GM23338 (cell line): ENCODE results near the gene RYR1. TPM values are rescaled to one million over a fixed set of nuclear protein-coding genes. Genes with fewer than 3 reads are reported as not detected.

ENCODE experiments used
- ATAC-seq: fragments of 200-7000 bp; cut with Tn5 transposase; 3 replicates; pipeline ENCODE4 v1.9.1; 2020
- DNase-seq: peaks from one replicate; pipeline ENCODE4 v3.0.0-alpha.2; 2015; ENCODE audit warnings: low spot score
- H2AFZ ChIP-seq: fragments of 200-600 bp; sonication (generic); 2 replicates; pipeline ENCODE4 v1.8.0; 2016; ENCODE audit warnings: antibody characterized with exemption, mild to moderate bottlenecking, moderate library complexity
- H3F3A ChIP-seq: fragments of 200-600 bp; sonication (generic); replicated peaks from 2 replicates; pipeline ENCODE4 v1.8.0; 2017; ENCODE audit warnings: antibody characterized with exemption, mixed run types, low read depth
- H3K27ac ChIP-seq: fragments of 200-600 bp; sonication (generic); 2 replicates; pipeline ENCODE4 v1.6.1; 2016; ENCODE audit warnings: low read depth
- H3K27me3 ChIP-seq: fragments of 200-600 bp; sonication (generic); 2 replicates; pipeline ENCODE4 v1.8.0; 2016; ENCODE audit warnings: mild to moderate bottlenecking, mixed run types, moderate library complexity; ENCODE audit not compliant: insufficient read depth
- H3K36me3 ChIP-seq: fragments of 200-600 bp; sonication (generic); 2 replicates; pipeline ENCODE4 v1.8.0; 2016; ENCODE audit warnings: mild to moderate bottlenecking; ENCODE audit not compliant: insufficient read depth
- H3K4me1 ChIP-seq: fragments of 200-600 bp; sonication (generic); 2 replicates; pipeline ENCODE4 v1.8.0; 2016; ENCODE audit warnings: mild to moderate bottlenecking, moderate library complexity; ENCODE audit not compliant: insufficient read depth
- H3K4me2 ChIP-seq: fragments of 200-600 bp; sonication (generic); 2 replicates; pipeline ENCODE4 v1.7.1; 2017; ENCODE audit warnings: mixed run types
- H3K4me3 ChIP-seq: fragments of 200-600 bp; sonication (generic); 2 replicates; pipeline ENCODE4 v1.6.1; 2016; ENCODE audit warnings: mixed run types
- H3K79me2 ChIP-seq: fragments of 200-600 bp; sonication (generic); replicated peaks from 2 replicates; pipeline ENCODE4 v1.8.0; 2017; ENCODE audit warnings: mild to moderate bottlenecking; ENCODE audit not compliant: insufficient read depth
- H3K9me2 ChIP-seq: fragments of 200-600 bp; sonication (generic); 2 replicates; pipeline ENCODE4 v1.8.0; 2017; ENCODE audit not compliant: insufficient read depth
- H4K20me1 ChIP-seq: fragments of 200-600 bp; sonication (generic); replicated peaks from 2 replicates; pipeline ENCODE4 v1.8.0; 2017; ENCODE audit warnings: mild to moderate bottlenecking; ENCODE audit not compliant: insufficient read depth
- H3K27ac Mint-ChIP-seq: 2 replicates; pipeline ENCODE4 v1.8.0; 2020; ENCODE audit warnings: inconsistent platforms, mild to moderate bottlenecking, moderate library complexity, mixed read lengths
- H3K27me3 Mint-ChIP-seq: 3 replicates; pipeline ENCODE4 v1.8.0; 2022; ENCODE audit warnings: low read depth, mild to moderate bottlenecking, moderate library complexity, mixed read lengths, inconsistent platforms; ENCODE audit not compliant: insufficient read depth, poor library complexity
- H3K36me3 Mint-ChIP-seq: 3 replicates; pipeline ENCODE4 v1.8.0; 2021; ENCODE audit warnings: low read depth, mild to moderate bottlenecking, inconsistent platforms, moderate library complexity, mixed read lengths
- H3K4me1 Mint-ChIP-seq: 3 replicates; pipeline ENCODE4 v1.8.0; 2020; ENCODE audit warnings: mild to moderate bottlenecking, inconsistent platforms, mixed read lengths
- H3K4me3 Mint-ChIP-seq: 3 replicates; pipeline ENCODE4 v1.8.0; 2021; ENCODE audit warnings: moderate library complexity, mild to moderate bottlenecking, inconsistent platforms, mixed read lengths
- H3K9me3 Mint-ChIP-seq: 3 replicates; pipeline ENCODE4 v1.8.0; 2020; ENCODE audit warnings: moderate library complexity, mild to moderate bottlenecking, inconsistent platforms, mixed read lengths
- ZNF114 ChIP-seq: fragments of 250-450 bp; sonication (Bioruptor Pico); IDR thresholded peaks from 2 replicates; pipeline ENCODE4 v1.5.0; 2020; ENCODE audit warnings: mild to moderate bottlenecking, moderate library complexity
- polyA plus RNA-seq: library from polyadenylated mRNA; unstranded; fragments of >200 nt; fragmentation: Nextera tagmentation; extraction: Ambion mirVana; gene quantifications from 2 replicates; pipeline ENCODE4 v1.2.1, GENCODE V29; 2016
- total RNA-seq: library from RNA; depleted of rRNA; stranded (reverse); fragments of >200 nt; shearing (Covaris generic); gene quantifications from 2 replicates; pipeline ENCODE4 v1.2.3, GENCODE V29; 2014
- TF ChIP-seq, protein P1 (sequence below): fragments of 250-450 bp; sonication (Bioruptor Pico); IDR thresholded peaks from 2 replicates; pipeline ENCODE4 v1.5.0; 2020; ENCODE audit warnings: mild to moderate bottlenecking, moderate library complexity
- TF ChIP-seq, protein P2 (sequence below), 2 experiments: fragments of 200-600 bp in 1 of 2; sonication (generic) in 1 of 2; conservative IDR thresholded peaks; 2 replicates each; pipeline versions ENCODE4 v1.5.1 to v1.6.1; 2016 to 2017; ENCODE audit warnings: antibody characterized with exemption in 2 of 2, low read depth in 2 of 2, mild to moderate bottlenecking in 2 of 2, moderate library complexity in 1 of 2

The RYR1 gene
- total and polyA plus RNA-seq, 2 experiments from 2014 or later: 4.0 to 26.7 TPM

GRCh38 chr19:38561053-38561606 lies 127.6 kb downstream of the RYR1 start (continued):
- TF ChIP-seq, protein P1, sequence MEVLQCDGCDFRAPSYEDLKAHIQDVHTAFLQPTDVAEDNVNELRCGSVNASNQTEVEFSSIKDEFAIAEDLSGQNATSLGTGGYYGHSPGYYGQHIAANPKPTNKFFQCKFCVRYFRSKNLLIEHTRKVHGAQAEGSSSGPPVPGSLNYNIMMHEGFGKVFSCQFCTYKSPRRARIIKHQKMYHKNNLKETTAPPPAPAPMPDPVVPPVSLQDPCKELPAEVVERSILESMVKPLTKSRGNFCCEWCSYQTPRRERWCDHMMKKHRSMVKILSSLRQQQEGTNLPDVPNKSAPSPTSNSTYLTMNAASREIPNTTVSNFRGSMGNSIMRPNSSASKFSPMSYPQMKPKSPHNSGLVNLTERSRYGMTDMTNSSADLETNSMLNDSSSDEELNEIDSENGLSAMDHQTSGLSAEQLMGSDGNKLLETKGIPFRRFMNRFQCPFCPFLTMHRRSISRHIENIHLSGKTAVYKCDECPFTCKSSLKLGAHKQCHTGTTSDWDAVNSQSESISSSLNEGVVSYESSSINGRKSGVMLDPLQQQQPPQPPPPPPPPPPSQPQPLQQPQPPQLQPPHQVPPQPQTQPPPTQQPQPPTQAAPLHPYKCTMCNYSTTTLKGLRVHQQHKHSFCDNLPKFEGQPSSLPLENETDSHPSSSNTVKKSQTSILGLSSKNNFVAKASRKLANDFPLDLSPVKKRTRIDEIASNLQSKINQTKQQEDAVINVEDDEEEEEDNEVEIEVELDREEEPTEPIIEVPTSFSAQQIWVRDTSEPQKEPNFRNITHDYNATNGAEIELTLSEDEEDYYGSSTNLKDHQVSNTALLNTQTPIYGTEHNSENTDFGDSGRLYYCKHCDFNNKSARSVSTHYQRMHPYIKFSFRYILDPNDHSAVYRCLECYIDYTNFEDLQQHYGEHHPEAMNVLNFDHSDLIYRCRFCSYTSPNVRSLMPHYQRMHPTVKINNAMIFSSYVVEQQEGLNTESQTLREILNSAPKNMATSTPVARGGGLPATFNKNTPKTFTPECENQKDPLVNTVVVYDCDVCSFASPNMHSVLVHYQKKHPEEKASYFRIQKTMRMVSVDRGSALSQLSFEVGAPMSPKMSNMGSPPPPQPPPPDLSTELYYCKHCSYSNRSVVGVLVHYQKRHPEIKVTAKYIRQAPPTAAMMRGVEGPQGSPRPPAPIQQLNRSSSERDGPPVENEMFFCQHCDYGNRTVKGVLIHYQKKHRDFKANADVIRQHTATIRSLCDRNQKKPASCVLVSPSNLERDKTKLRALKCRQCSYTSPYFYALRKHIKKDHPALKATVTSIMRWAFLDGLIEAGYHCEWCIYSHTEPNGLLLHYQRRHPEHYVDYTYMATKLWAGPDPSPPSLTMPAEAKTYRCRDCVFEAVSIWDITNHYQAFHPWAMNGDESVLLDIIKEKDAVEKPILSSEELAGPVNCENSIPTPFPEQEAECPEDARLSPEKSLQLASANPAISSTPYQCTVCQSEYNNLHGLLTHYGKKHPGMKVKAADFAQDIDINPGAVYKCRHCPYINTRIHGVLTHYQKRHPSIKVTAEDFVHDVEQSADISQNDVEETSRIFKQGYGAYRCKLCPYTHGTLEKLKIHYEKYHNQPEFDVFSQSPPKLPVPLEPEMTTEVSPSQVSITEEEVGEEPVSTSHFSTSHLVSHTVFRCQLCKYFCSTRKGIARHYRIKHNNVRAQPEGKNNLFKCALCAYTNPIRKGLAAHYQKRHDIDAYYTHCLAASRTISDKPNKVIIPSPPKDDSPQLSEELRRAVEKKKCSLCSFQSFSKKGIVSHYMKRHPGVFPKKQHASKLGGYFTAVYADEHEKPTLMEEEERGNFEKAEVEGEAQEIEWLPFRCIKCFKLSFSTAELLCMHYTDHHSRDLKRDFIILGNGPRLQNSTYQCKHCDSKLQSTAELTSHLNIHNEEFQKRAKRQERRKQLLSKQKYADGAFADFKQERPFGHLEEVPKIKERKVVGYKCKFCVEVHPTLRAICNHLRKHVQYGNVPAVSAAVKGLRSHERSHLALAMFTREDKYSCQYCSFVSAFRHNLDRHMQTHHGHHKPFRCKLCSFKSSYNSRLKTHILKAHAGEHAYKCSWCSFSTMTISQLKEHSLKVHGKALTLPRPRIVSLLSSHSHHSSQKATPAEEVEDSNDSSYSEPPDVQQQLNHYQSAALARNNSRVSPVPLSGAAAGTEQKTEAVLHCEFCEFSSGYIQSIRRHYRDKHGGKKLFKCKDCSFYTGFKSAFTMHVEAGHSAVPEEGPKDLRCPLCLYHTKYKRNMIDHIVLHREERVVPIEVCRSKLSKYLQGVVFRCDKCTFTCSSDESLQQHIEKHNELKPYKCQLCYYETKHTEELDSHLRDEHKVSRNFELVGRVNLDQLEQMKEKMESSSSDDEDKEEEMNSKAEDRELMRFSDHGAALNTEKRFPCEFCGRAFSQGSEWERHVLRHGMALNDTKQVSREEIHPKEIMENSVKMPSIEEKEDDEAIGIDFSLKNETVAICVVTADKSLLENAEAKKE (CRISPR knock-in tag): no peak
- TF ChIP-seq, protein P2, sequence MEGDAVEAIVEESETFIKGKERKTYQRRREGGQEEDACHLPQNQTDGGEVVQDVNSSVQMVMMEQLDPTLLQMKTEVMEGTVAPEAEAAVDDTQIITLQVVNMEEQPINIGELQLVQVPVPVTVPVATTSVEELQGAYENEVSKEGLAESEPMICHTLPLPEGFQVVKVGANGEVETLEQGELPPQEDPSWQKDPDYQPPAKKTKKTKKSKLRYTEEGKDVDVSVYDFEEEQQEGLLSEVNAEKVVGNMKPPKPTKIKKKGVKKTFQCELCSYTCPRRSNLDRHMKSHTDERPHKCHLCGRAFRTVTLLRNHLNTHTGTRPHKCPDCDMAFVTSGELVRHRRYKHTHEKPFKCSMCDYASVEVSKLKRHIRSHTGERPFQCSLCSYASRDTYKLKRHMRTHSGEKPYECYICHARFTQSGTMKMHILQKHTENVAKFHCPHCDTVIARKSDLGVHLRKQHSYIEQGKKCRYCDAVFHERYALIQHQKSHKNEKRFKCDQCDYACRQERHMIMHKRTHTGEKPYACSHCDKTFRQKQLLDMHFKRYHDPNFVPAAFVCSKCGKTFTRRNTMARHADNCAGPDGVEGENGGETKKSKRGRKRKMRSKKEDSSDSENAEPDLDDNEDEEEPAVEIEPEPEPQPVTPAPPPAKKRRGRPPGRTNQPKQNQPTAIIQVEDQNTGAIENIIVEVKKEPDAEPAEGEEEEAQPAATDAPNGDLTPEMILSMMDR (conservative IDR thresholded peaks at IDR 0.05; ENCODE audit: low read depth in 2 of 2): no peak
- TF ChIP-seq ZNF114: no peak

- H3K4me1 ChIP-seq: no peaks in the 10 kb centered on the region
- no peaks in the 10 kb centered on the region for H3K79me2 ChIP-seq
- peaks cover 2% of the 10 kb centered on the region; the same call in 1 of the 2 replicates for H3F3A ChIP-seq
- H3K27ac Mint-ChIP-seq: no peak overlapping the region
- H3K27ac ChIP-seq: no peak overlapping the region
- H3K4me1 Mint-ChIP-seq: no peaks in the 10 kb centered on the region
- H3K4me3 ChIP-seq: no peak overlapping the region
- H3K9me2 ChIP-seq: no peaks in the 10 kb centered on the region
- peaks cover 16% of the 10 kb centered on the region for H3K27me3 Mint-ChIP-seq
- H3K9me3 Mint-ChIP-seq: no peaks in the 10 kb centered on the region; the same call in 2 of the 3 replicates
- H3K36me3 ChIP-seq: no peaks in the 10 kb centered on the region; the same call in 1 of the 2 replicates
- DNase-seq (no peak), ATAC-seq (no peak)
- no peak overlapping the region for H2AFZ ChIP-seq
- H3K4me2 ChIP-seq: no peak overlapping the region
- no peak overlapping the region; the same call in 2 of the 3 replicates for H3K4me3 Mint-ChIP-seq
- peaks cover 40% of the 10 kb centered on the region for H3K36me3 Mint-ChIP-seq
- H4K20me1 ChIP-seq: no peaks in the 10 kb centered on the region; the same call in 1 of the 2 replicates
- peaks cover 15% of the 10 kb centered on the region; the same call in 1 of the 2 replicates for H3K27me3 ChIP-seq
- TF ChIP-seq, protein P1 (CRISPR knock-in tag): no peak
These were observed 128.2 kb downstream of the RYR1 start for GRCh38 chr19:38561658-38562057.
